Heart left ventricle (tissue), 16 donors: ENCODE results near the gene NOX4. TPM values are rescaled to one million over a fixed set of nuclear protein-coding genes. Genes with fewer than 3 reads are reported as not detected.
"Not testable (repeated sequence)": the region's sequence is repeated elsewhere in the genome, so short reads cannot be mapped to it uniquely, and the experiment has no call there.

Source experiments
- ATAC-seq, 4 donors: fragments of 200-7000 bp; cut with Tn5 transposase; one replicate each; pipeline ENCODE4 v1.9.1; 2020 to 2022; ENCODE audit warnings: moderate library complexity in 4 of 4, mild to moderate bottlenecking in 3 of 4, moderate number of reproducible peaks in 1 of 4
- DNase-seq, 5 donors: peaks; one replicate each; pipeline ENCODE4 v3.0.0-alpha.2; 2020
- H3K27ac ChIP-seq, 12 donors: fragments of 200-600 bp; sonication (generic) in 4 of 12; one replicate each; pipeline versions ENCODE4 v1.5.0 to v1.8.0; 2016 to 2022; ENCODE audit warnings: mild to moderate bottlenecking in 2 of 12
- H3K27me3 ChIP-seq, 9 donors: fragments of 200-600 bp; sonication (generic) in 2 of 9; one replicate each; pipeline versions ENCODE4 v1.5.1 to v1.8.0; 2016 to 2022; ENCODE audit warnings: mild to moderate bottlenecking in 3 of 9
- H3K36me3 ChIP-seq, 9 donors: fragments of 200-600 bp; sonication (generic) in 2 of 9; one replicate each; pipeline versions ENCODE4 v1.5.0 to v1.8.0; 2018 to 2022; ENCODE audit warnings: mild to moderate bottlenecking in 2 of 9
- H3K4me1 ChIP-seq, 12 donors: fragments of 200-600 bp; sonication (generic) in 4 of 12; one replicate each; pipeline versions ENCODE4 v1.5.0 to v1.8.0; 2016 to 2022; ENCODE audit warnings: mild to moderate bottlenecking in 3 of 12
- H3K4me3 ChIP-seq, 12 donors: fragments of 200-600 bp; sonication (generic) in 4 of 12; one replicate each; pipeline versions ENCODE4 v1.5.0 to v1.8.0; 2017 to 2022; ENCODE audit warnings: mild to moderate bottlenecking in 9 of 12, moderate library complexity in 4 of 12
- H3K9me3 ChIP-seq, 12 donors: fragments of 200-600 bp; sonication (generic) in 4 of 12; one replicate each; pipeline versions ENCODE4 v1.5.0 to v1.8.0; 2016 to 2022; ENCODE audit warnings: mild to moderate bottlenecking in 1 of 12
- CTCF ChIP-seq, 12 donors: fragments of 200-600 bp; sonication (generic) in 4 of 12; IDR thresholded peaks; one replicate each; pipeline versions ENCODE4 v1.5.0 to v1.8.0; 2018 to 2022; ENCODE audit warnings: antibody characterized with exemption in 12 of 12, mild to moderate bottlenecking in 5 of 12
- POLR2A ChIP-seq, 2 donors: fragments of 450-650 bp; IDR thresholded peaks; one replicate each; pipeline ENCODE4 v1.6.1; 2017; ENCODE audit warnings: antibody characterized with exemption in 2 of 2, mild to moderate bottlenecking in 2 of 2, moderate library complexity in 2 of 2
- WGBS, 4 donors: extraction: QIAGEN DNeasy Blood & Tissue Kit in 2 of 4; methylation state at CpG; one replicate each; pipeline versions ENCODE4 v1.1.5 to v1.1.7; 2013 to 2018; 5-methylcytosine and 5-hydroxymethylcytosine counted together
- intact Hi-C, 10 donors: fragments of 100-400 bp; cut with DNase I; formaldehyde crosslinking; loops; one replicate each; pipeline versions ENCODE4 v1.11.1 to v1.14.2; 2022
- polyA plus RNA-seq, 2 donors: library from polyadenylated mRNA; stranded (reverse); fragments of 200-250 nt; gene quantifications; one replicate each; pipeline ENCODE4 v1.2.3, GENCODE V29; 2013
- total RNA-seq, 9 donors: library from RNA; depleted of rRNA in 2 of 9; stranded (reverse); fragments of >200 nt in 2 of 9; fragmentation: NEBNext Ultra II Directional in 3 of 9; extraction: Animal tissue kit (Norgen Biotek cat#: 25700) in 3 of 9; gene quantifications; one replicate each; pipeline versions ENCODE4 v1.1.0 to v1.2.4, GENCODE V29; 2016 to 2023
- donor health status: ischemic (EF 13 %, LVEDD 7.1; RV severe dilation, severe dysfunction).
- donor health status: healthy with polysubstance abuse.
- donor health status: DM: no; HTN: yes; CAD: no.
- donor health status: DM: no; HTN: no; CAD: no.
- donor health status: ischemic (EF 25% LVEDD 6.9; RV normal size, moderate dysfunction).
- donor health status: ischemic (EF 25% LVEDD 5.7; RV mildly dilated, moderate dysfunction).
- donor health status: healthy.
- donor health status: DM: yes; HTN: yes; CAD: no.
- donor health status: ischemic (EF 35%, LVEDD 5.7; RV mildly dilated, moderate dysfunction).
- donor health status: nonischemic (EF 11% LVEDD 7.7; RV severe dilation, severe dysfunction).
- donor health status: DM: yes; HTN: yes; CAD: no.
- donor health status: PGD.
- donor health status: ischemic (EF 29% LVEDD 5.4; RV normal size, mild dysfunction).
- donor health status: nonischemic (EF 23%, LVEDD 6.1; RV moderate dilation, normal function).

NOX4 gene
- total and polyA plus RNA-seq, 11 donors = 2.1 to 8.6 (median 2.8) TPM

GRCh38 chr11:89295023-89295422 lies 196.2 kb downstream of the NOX4 start:
- H3K27me3 ChIP-seq, H3K36me3 ChIP-seq, H3K4me1 ChIP-seq, intact Hi-C loops, H3K27ac ChIP-seq, ATAC-seq, DNase-seq, H3K9me3 ChIP-seq, H3K4me3 ChIP-seq: not testable (repeated sequence)
- WGBS, 4 donors = 94 to 97% (median 95%) methylated on average over 7 of the region's 7 CpGs

- Histone ChIP-seq H3K4me3 (peak overlapping the region in 7 of 12 donors; percentile 9 to 46 (median 30)), H3K36me3 (no peaks in the 10 kb centered on the region), H3K4me1 (no peaks in the 10 kb centered on the region), H3K27me3 (no peaks in the 10 kb centered on the region), H3K9me3 (no peaks in the 10 kb centered on the region), H3K27ac (no peak overlapping the region)
- ATAC-seq (peak in 1 of 4 donors; percentile 39), DNase-seq (peak in 1 of 5 donors; percentile 4)
- intact Hi-C loops = no loop called here
- WGBS, 4 donors = 42 to 48% (median 45%) methylated on average over 18 of the region's 18 CpGs
- TF ChIP-seq POLR2A (IDR thresholded peaks at IDR 0.05) (no peak), CTCF (IDR thresholded peaks at IDR 0.05) (no peak)
These were observed 197.1 kb downstream of the NOX4 start for GRCh38 chr11:89293965-89294679.

- H3K4me3 ChIP-seq, ATAC-seq, H3K27ac ChIP-seq, DNase-seq, H3K9me3 ChIP-seq, H3K36me3 ChIP-seq, H3K4me1 ChIP-seq, intact Hi-C loops, H3K27me3 ChIP-seq: not testable (repeated sequence)
- WGBS, 4 donors = 91 to 97% (median 92%) methylated on average over 3 of the region's 3 CpGs
These were observed 203.2 kb downstream of the NOX4 start for GRCh38 chr11:89288004-89288403.

- DNase-seq, H3K4me1 ChIP-seq, H3K36me3 ChIP-seq, H3K27ac ChIP-seq, H3K27me3 ChIP-seq, H3K4me3 ChIP-seq, H3K9me3 ChIP-seq, ATAC-seq, intact Hi-C loops: not testable (repeated sequence)
- 86 to 96% (median 89%) methylated on average over 1 of the region's 1 CpG for WGBS, 4 donors
These were observed 204.6 kb downstream of the NOX4 start for GRCh38 chr11:89286601-89287000.

- ATAC-seq = not testable (repeated sequence)
These were observed 210.0 kb downstream of the NOX4 start for GRCh38 chr11:89281032-89281677.

GRCh38 chr11:89279176-89279575 lies 212.0 kb downstream of the NOX4 start:
- Histone ChIP-seq H3K9me3 (no peaks in the 10 kb centered on the region), H3K27me3 (no peaks in the 10 kb centered on the region), H3K36me3 (no peaks in the 10 kb centered on the region), H3K27ac (no peak overlapping the region), H3K4me3 (no peak overlapping the region), H3K4me1 (no peaks in the 10 kb centered on the region)
- DNase-seq (no peak), ATAC-seq (no peak)
- TF ChIP-seq POLR2A (IDR thresholded peaks at IDR 0.05) (no peak), CTCF (IDR thresholded peaks at IDR 0.05) (no peak)
- 71 to 94% (median 86%) methylated on average over 1 of the region's 1 CpG for WGBS, 4 donors
- intact Hi-C loops = no loop called here

More at GRCh38 chr11:89281032-89281677, 210.0 kb downstream of the NOX4 start:
- H3K27me3 ChIP-seq, H3K4me1 ChIP-seq, H3K27ac ChIP-seq, H3K4me3 ChIP-seq, H3K36me3 ChIP-seq, DNase-seq, intact Hi-C loops, H3K9me3 ChIP-seq: not testable (repeated sequence)
- WGBS, 4 donors = 73 to 81% (median 78%) methylated on average over 3 of the region's 3 CpGs
